ENCODE data around the gene HDGF. TPM values are rescaled to one million over a fixed set of nuclear protein-coding genes. Genes with fewer than 3 reads are reported as not detected.

HDGF gene
- total and polyA plus RNA-seq, 2 experiments from 2014 or later: 106 to 251 TPM

DNA sequence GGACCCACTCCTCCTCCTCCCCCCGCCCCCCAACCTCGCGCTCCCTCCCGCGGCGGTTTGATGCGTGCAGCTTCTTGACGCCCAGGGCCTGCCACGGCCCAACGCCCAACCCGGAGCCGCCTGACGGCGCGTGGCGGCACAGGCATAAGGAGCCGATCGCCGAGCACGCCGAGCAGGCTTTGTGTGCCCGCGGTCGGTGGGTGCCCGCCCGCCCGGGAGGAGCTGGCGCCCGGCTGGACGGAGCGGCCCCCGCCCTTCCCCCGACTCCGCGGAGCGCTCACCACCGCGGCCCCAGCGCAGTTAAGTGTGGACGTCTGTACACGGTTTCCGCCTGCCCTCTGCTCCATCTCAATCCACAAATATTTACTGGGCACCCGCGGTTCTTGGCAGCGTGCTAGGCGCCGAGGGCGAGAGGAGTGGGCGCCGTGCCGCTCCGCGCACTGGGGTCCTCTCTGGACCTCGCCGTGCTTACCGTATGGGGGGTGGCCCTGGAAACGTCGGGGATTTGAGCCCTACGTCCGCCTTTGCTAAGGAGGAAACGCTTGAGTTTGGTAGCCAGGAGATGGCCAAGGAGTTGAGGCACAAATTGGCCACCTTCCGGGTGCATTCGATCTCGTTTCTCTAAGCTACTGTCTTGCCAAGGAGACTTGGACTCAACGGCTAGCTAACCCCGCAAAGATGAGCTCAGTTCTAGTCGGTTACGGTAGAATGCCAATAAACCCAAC, 444 bp upstream of the HDGF start:
- H3K27ac ChIP-seq (ENCODE audit: low read depth): peak overlapping the region; percentile 97
- peaks cover 53% of the 10 kb centered on the region for H3K79me2 ChIP-seq (replicated peaks; ENCODE audit: insufficient read depth)
- H3F3A ChIP-seq (replicated peaks; ENCODE audit: low read depth): peaks cover 29% of the 10 kb centered on the region
- Mint-ChIP-seq H3K4me1 (peaks cover 38% of the 10 kb centered on the region), H3K27me3 (ENCODE audit: insufficient read depth, low read depth, poor library complexity) (peaks cover 12% of the 10 kb centered on the region), H3K9me3 (no peaks in the 10 kb centered on the region), H3K27ac (peak overlapping the region; percentile 97), H3K36me3 (ENCODE audit: low read depth) (peaks cover 21% of the 10 kb centered on the region), H3K4me3 (peak overlapping the region; percentile 89)
- DNase-seq (ENCODE audit: low spot score): peak; percentile 98
- H3K36me3 ChIP-seq (ENCODE audit: insufficient read depth): no peaks in the 10 kb centered on the region
- H3K4me1 ChIP-seq (ENCODE audit: insufficient read depth): peaks cover 39% of the 10 kb centered on the region
- TF ChIP-seq, protein P1, sequence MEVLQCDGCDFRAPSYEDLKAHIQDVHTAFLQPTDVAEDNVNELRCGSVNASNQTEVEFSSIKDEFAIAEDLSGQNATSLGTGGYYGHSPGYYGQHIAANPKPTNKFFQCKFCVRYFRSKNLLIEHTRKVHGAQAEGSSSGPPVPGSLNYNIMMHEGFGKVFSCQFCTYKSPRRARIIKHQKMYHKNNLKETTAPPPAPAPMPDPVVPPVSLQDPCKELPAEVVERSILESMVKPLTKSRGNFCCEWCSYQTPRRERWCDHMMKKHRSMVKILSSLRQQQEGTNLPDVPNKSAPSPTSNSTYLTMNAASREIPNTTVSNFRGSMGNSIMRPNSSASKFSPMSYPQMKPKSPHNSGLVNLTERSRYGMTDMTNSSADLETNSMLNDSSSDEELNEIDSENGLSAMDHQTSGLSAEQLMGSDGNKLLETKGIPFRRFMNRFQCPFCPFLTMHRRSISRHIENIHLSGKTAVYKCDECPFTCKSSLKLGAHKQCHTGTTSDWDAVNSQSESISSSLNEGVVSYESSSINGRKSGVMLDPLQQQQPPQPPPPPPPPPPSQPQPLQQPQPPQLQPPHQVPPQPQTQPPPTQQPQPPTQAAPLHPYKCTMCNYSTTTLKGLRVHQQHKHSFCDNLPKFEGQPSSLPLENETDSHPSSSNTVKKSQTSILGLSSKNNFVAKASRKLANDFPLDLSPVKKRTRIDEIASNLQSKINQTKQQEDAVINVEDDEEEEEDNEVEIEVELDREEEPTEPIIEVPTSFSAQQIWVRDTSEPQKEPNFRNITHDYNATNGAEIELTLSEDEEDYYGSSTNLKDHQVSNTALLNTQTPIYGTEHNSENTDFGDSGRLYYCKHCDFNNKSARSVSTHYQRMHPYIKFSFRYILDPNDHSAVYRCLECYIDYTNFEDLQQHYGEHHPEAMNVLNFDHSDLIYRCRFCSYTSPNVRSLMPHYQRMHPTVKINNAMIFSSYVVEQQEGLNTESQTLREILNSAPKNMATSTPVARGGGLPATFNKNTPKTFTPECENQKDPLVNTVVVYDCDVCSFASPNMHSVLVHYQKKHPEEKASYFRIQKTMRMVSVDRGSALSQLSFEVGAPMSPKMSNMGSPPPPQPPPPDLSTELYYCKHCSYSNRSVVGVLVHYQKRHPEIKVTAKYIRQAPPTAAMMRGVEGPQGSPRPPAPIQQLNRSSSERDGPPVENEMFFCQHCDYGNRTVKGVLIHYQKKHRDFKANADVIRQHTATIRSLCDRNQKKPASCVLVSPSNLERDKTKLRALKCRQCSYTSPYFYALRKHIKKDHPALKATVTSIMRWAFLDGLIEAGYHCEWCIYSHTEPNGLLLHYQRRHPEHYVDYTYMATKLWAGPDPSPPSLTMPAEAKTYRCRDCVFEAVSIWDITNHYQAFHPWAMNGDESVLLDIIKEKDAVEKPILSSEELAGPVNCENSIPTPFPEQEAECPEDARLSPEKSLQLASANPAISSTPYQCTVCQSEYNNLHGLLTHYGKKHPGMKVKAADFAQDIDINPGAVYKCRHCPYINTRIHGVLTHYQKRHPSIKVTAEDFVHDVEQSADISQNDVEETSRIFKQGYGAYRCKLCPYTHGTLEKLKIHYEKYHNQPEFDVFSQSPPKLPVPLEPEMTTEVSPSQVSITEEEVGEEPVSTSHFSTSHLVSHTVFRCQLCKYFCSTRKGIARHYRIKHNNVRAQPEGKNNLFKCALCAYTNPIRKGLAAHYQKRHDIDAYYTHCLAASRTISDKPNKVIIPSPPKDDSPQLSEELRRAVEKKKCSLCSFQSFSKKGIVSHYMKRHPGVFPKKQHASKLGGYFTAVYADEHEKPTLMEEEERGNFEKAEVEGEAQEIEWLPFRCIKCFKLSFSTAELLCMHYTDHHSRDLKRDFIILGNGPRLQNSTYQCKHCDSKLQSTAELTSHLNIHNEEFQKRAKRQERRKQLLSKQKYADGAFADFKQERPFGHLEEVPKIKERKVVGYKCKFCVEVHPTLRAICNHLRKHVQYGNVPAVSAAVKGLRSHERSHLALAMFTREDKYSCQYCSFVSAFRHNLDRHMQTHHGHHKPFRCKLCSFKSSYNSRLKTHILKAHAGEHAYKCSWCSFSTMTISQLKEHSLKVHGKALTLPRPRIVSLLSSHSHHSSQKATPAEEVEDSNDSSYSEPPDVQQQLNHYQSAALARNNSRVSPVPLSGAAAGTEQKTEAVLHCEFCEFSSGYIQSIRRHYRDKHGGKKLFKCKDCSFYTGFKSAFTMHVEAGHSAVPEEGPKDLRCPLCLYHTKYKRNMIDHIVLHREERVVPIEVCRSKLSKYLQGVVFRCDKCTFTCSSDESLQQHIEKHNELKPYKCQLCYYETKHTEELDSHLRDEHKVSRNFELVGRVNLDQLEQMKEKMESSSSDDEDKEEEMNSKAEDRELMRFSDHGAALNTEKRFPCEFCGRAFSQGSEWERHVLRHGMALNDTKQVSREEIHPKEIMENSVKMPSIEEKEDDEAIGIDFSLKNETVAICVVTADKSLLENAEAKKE (CRISPR knock-in tag; IDR thresholded peaks at IDR 0.05): no peak
- TF ChIP-seq, protein P2, sequence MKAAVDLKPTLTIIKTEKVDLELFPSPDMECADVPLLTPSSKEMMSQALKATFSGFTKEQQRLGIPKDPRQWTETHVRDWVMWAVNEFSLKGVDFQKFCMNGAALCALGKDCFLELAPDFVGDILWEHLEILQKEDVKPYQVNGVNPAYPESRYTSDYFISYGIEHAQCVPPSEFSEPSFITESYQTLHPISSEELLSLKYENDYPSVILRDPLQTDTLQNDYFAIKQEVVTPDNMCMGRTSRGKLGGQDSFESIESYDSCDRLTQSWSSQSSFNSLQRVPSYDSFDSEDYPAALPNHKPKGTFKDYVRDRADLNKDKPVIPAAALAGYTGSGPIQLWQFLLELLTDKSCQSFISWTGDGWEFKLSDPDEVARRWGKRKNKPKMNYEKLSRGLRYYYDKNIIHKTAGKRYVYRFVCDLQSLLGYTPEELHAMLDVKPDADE (IDR thresholded peaks at IDR 0.05): peak; percentile 90
- TF ChIP-seq POLR2AphosphoS5 (IDR thresholded peaks at IDR 0.05; ENCODE audit: low read depth) (peak; percentile 53), NANOG (IDR thresholded peaks at IDR 0.05; ENCODE audit: borderline replicate concordance) (no peak), CREB1 (CRISPR knock-in tag; IDR thresholded peaks at IDR 0.05; ENCODE audit: low read depth) (peak; percentile 73), ZNF331 (CRISPR knock-in tag; IDR thresholded peaks at IDR 0.05; ENCODE audit: low read depth) (no peak), EZH2phosphoT487 (IDR thresholded peaks at IDR 0.05; ENCODE audit: unreplicated experiment) (no peak)
- no peaks in the 10 kb centered on the region for H3K9me2 ChIP-seq (ENCODE audit: insufficient read depth)
- peak; percentile 73 for ATAC-seq
- no peaks in the 10 kb centered on the region for H3K27me3 ChIP-seq (ENCODE audit: insufficient read depth)
- peak overlapping the region; percentile 89 for H2AFZ ChIP-seq
- peak overlapping the region; percentile 78 for H3K4me2 ChIP-seq
- H3K4me3 ChIP-seq: peak overlapping the region; percentile 99
- H4K20me1 ChIP-seq (replicated peaks; ENCODE audit: insufficient read depth): peaks cover 7% of the 10 kb centered on the region; the same call in 1 of the 2 replicates

Data from GM23338 (cell line).